NT2/D1 (cell line): Measurements from ENCODE around the gene TSHZ3.

Experiments
- SUZ12 ChIP-seq: IDR thresholded peaks from 2 replicates; pipeline ENCODE4 v1.6.1; 2011; ENCODE audit not compliant: insufficient read length, insufficient read depth; ENCODE audit errors: extremely low read depth
- ZNF274 ChIP-seq: IDR thresholded peaks from 2 replicates; pipeline ENCODE4 v1.6.1; 2011; ENCODE audit warnings: mild to moderate bottlenecking, low read depth, low read length

DNA sequence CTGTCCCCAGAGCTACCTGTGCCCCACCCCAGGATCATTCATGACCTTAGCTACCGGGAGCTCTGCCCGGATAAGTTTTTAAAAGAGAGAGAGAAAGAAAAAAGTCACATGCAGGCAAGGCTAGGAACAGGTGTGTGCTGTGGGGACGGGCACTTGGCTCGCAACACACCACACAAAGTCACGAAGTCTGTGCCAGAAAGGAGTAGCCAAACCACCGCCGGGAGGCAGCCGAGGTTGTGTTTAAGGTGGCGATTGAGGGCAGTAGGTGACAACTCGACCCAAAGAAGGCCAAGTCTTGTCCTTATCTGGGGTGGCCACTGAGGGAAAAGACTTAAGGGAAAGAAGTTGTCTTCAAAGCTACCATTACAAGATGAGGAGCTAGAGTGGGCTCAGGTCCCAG is 4.6 kb upstream of the TSHZ3 start:
- TF ChIP-seq ZNF274 (no peak), SUZ12 (no peak)
